DND-41 (cell line): ENCODE results near the gene GIN1.

Source experiments
- ATAC-seq: fragments of 200-7000 bp; cut with Tn5 transposase; 3 replicates; pipeline ENCODE4 v1.9.1; 2021; ENCODE audit warnings: low read depth; ENCODE audit not compliant: insufficient read depth
- DNase-seq: peaks from one replicate; pipeline ENCODE4 v3.0.0-alpha.2; 2020
- H2AFZ ChIP-seq: 2 replicates; pipeline ENCODE4 v1.6.0; 2012; ENCODE audit warnings: low read depth, low read length
- H3K27ac ChIP-seq: 2 replicates; pipeline ENCODE4 v1.5.1; 2012; ENCODE audit warnings: low read length, inconsistent platforms
- H3K27me3 ChIP-seq: fragments of 200-600 bp; sonication (generic); 2 replicates; pipeline ENCODE4 v1.6.0; 2012; ENCODE audit warnings: low read length, mild to moderate bottlenecking, inconsistent platforms; ENCODE audit not compliant: insufficient read depth, poor library complexity
- H3K36me3 ChIP-seq: 2 replicates; pipeline ENCODE4 v1.5.1; 2012; ENCODE audit warnings: low read length, inconsistent platforms; ENCODE audit not compliant: insufficient read depth
- H3K4me1 ChIP-seq: 2 replicates; pipeline ENCODE4 v1.5.1; 2012; ENCODE audit warnings: mild to moderate bottlenecking, low read length; ENCODE audit not compliant: insufficient read depth
- H3K4me2 ChIP-seq: 2 replicates; pipeline ENCODE4 v1.6.0; 2012; ENCODE audit warnings: mild to moderate bottlenecking, moderate library complexity, low read length, inconsistent platforms; ENCODE audit not compliant: insufficient read depth
- H3K4me3 ChIP-seq, 2 experiments: fragments of 200-600 bp in 1 of 2; shearing (Covaris generic) in 1 of 2; 2 replicates each; pipeline ENCODE4 v1.5.1; 2012 to 2016; ENCODE audit warnings: inconsistent platforms in 2 of 2, low read length in 2 of 2, mild to moderate bottlenecking in 2 of 2, low read depth in 1 of 2, moderate library complexity in 1 of 2
- H3K79me2 ChIP-seq: 2 replicates; pipeline ENCODE4 v1.6.0; 2012; ENCODE audit warnings: low read length, inconsistent platforms; ENCODE audit not compliant: insufficient read depth
- H3K9ac ChIP-seq: 2 replicates; pipeline ENCODE4 v1.6.0; 2012; ENCODE audit warnings: low read depth, mild to moderate bottlenecking, inconsistent platforms, low read length, moderate library complexity
- H3K9me3 ChIP-seq: 2 replicates; pipeline ENCODE4 v1.5.1; 2012; ENCODE audit warnings: low read length, moderate library complexity, mild to moderate bottlenecking, inconsistent platforms; ENCODE audit not compliant: insufficient read depth, severe bottlenecking
- H4K20me1 ChIP-seq: 2 replicates; pipeline ENCODE4 v1.6.0; 2012; ENCODE audit warnings: low read length; ENCODE audit not compliant: insufficient read depth
- CTCF ChIP-seq: IDR thresholded peaks from 2 replicates; pipeline ENCODE4 v1.5.1; 2012; ENCODE audit warnings: borderline replicate concordance, low read length, moderate library complexity, mild to moderate bottlenecking; ENCODE audit not compliant: poor library complexity, severe bottlenecking; ENCODE audit errors: extremely low read depth
- EZH2 ChIP-seq: IDR thresholded peaks from 3 replicates; pipeline ENCODE4 v1.6.1; 2012; ENCODE audit warnings: borderline replicate concordance, low read depth, mild to moderate bottlenecking, moderate library complexity, low read length, inconsistent platforms; ENCODE audit not compliant: severe bottlenecking

GIN1 gene

GRCh38 chr5:103066326-103066725 lies 53.6 kb downstream of the GIN1 start:
- ATAC-seq (no peak), DNase-seq (no peak)
- TF ChIP-seq EZH2 (no peak), CTCF (no peak)
- H3K4me1 ChIP-seq: no peaks in the 10 kb centered on the region
- no peak overlapping the region for H2AFZ ChIP-seq
- H3K4me3 ChIP-seq: no peak overlapping the region
- H3K27me3 ChIP-seq: no peaks in the 10 kb centered on the region
- H3K9ac ChIP-seq: no peak overlapping the region
- H3K27ac ChIP-seq: no peak overlapping the region
- no peaks in the 10 kb centered on the region for H3K79me2 ChIP-seq
- no peaks in the 10 kb centered on the region for H3K36me3 ChIP-seq
- H4K20me1 ChIP-seq: no peaks in the 10 kb centered on the region
- H3K9me3 ChIP-seq: no peaks in the 10 kb centered on the region
- no peak overlapping the region for H3K4me2 ChIP-seq

DNA sequence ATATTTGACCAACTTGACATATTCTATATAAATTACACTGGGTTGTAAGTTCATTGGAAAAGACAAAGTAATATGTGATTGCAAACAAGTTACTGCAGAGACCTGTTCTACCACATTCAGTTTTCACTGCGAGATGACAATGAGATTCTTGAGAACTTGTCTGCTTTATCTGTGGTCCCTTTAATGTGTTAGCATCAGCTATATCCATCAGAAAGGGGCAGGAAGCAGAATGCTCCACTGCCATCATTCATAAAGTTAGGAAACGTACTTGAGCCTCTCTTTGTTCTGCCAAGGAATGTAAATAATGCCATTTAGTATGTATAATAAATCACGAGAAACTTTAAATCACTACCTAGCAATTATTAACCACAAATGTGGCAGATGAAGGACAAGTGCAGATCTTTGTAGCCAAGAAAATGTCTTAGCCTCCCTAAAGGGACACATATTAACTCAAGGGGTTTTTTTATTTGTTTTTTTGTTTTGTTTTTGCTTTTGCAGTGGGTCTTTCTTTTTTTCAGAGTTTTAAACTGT lies 59.4 kb downstream of the GIN1 start:
- Histone ChIP-seq H3K9ac (no peak overlapping the region), H3K79me2 (no peaks in the 10 kb centered on the region), H3K4me2 (no peak overlapping the region), H3K36me3 (no peaks in the 10 kb centered on the region), H3K4me3 (no peak overlapping the region), H4K20me1 (no peaks in the 10 kb centered on the region), H3K27me3 (no peaks in the 10 kb centered on the region), H2AFZ (no peak overlapping the region), H3K4me1 (no peaks in the 10 kb centered on the region), H3K27ac (no peak overlapping the region), H3K9me3 (no peaks in the 10 kb centered on the region)
- TF ChIP-seq EZH2 (no peak), CTCF (no peak)
- ATAC-seq: no peak
- no peak for DNase-seq

DNA sequence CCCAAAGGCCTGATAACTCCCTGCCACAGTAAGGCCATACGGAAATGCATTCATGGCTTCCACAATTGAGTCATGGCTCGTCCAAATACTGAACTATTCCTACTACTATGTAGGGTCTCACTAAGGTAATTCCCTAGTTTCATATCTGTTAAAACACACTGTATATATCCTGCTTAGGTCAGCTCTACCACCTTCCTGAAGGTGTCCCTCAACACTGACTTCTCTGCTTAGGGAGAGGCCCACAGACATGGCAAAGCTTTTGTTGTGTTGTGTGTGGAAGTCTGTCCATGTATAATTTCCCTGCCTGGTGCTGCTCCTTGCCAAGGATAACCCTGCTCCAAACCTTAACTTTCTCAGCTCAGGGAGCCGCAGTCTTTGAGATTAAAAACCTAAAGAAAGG lies 60.4 kb downstream of the GIN1 start:
- Histone ChIP-seq H3K4me1 (no peaks in the 10 kb centered on the region), H3K4me2 (no peak overlapping the region), H3K9ac (no peak overlapping the region), H3K27ac (no peak overlapping the region), H3K79me2 (no peaks in the 10 kb centered on the region), H3K27me3 (no peaks in the 10 kb centered on the region), H3K9me3 (no peaks in the 10 kb centered on the region), H2AFZ (no peak overlapping the region), H3K4me3 (no peak overlapping the region), H4K20me1 (no peaks in the 10 kb centered on the region), H3K36me3 (no peaks in the 10 kb centered on the region)
- no peak for DNase-seq
- ATAC-seq: no peak
- TF ChIP-seq CTCF (no peak), EZH2 (no peak)
